Measurements from ENCODE around the gene ZNF503.

ZNF503 gene

GRCh38 chr10:75431180-75432111, 29.9 kb upstream of the ZNF503 start, which contains the start of gene LRMDA:
Gene LRMDA, plus strand, starts transcription at chr10:75431624.
- no peaks in the 10 kb centered on the region for H3K9me3 ChIP-seq (ENCODE audit: control insufficient read depth, insufficient read depth, low read length)
- peak within 1 kb of the TSS; percentile 27; the same call in 1 of the 2 replicates for H3K4me3 ChIP-seq (ENCODE audit: low read length)
- H3K36me3 ChIP-seq (ENCODE audit: control insufficient read depth, insufficient read depth, low read length) = no peaks in the 10 kb centered on the region
- peaks cover 73% of the 10 kb centered on the region for H3K27me3 ChIP-seq (ENCODE audit: control insufficient read depth, insufficient read depth, low read length)
- 0 out of 2 replicates have a peak, but pooled peaks cover 1% of the 10 kb centered on the region for H3K4me1 ChIP-seq (ENCODE audit: control insufficient read depth, insufficient read depth, low read length)
- H3K27ac ChIP-seq (ENCODE audit: low read length) = no peak within 1 kb of the TSS
- WGBS (ENCODE audit: insufficient coverage, insufficient read length) = no CpG with 5 or more reads among the region's 82 CpGs
- no peak for DNase-seq (ENCODE audit: low read depth, low spot score)

- no peak for DNase-seq (ENCODE audit: low read depth, low spot score)
- H3K4me1 ChIP-seq (ENCODE audit: control insufficient read depth, insufficient read depth, low read length) = 0 out of 2 replicates have a peak, but pooled peaks cover 1% of the 10 kb centered on the region
Observed at GRCh38 chr10:75430000-75430763, 28.6 kb upstream of the ZNF503 start.

GRCh38 chr10:75429159-75429827, 27.7 kb upstream of the ZNF503 start:
- Histone ChIP-seq H3K27ac (ENCODE audit: low read length) (no peak overlapping the region), H3K4me3 (ENCODE audit: low read length) (no peak overlapping the region), H3K9me3 (ENCODE audit: control insufficient read depth, insufficient read depth, low read length) (no peaks in the 10 kb centered on the region), H3K27me3 (ENCODE audit: control insufficient read depth, insufficient read depth, low read length) (peaks cover 61% of the 10 kb centered on the region), H3K36me3 (ENCODE audit: control insufficient read depth, insufficient read depth, low read length) (no peaks in the 10 kb centered on the region), H3K4me1 (ENCODE audit: control insufficient read depth, insufficient read depth, low read length) (0 out of 2 replicates have a peak, but pooled peaks cover 1% of the 10 kb centered on the region)
- WGBS (ENCODE audit: insufficient coverage, insufficient read length) = no CpG with 5 or more reads among the region's 5 CpGs
- no peak for DNase-seq (ENCODE audit: low read depth, low spot score)

More at GRCh38 chr10:75430000-75430763, 28.6 kb upstream of the ZNF503 start:
- Histone ChIP-seq H3K4me3 (ENCODE audit: low read length) (no peak overlapping the region), H3K27ac (ENCODE audit: low read length) (no peak overlapping the region), H3K27me3 (ENCODE audit: control insufficient read depth, insufficient read depth, low read length) (peaks cover 66% of the 10 kb centered on the region), H3K36me3 (ENCODE audit: control insufficient read depth, insufficient read depth, low read length) (no peaks in the 10 kb centered on the region), H3K9me3 (ENCODE audit: control insufficient read depth, insufficient read depth, low read length) (no peaks in the 10 kb centered on the region)
- no CpG with 5 or more reads among the region's 9 CpGs for WGBS (ENCODE audit: insufficient coverage, insufficient read length)

- H3K9me3 ChIP-seq (ENCODE audit: control insufficient read depth, insufficient read depth, low read length) = no peaks in the 10 kb centered on the region
- H3K36me3 ChIP-seq (ENCODE audit: control insufficient read depth, insufficient read depth, low read length) = no peaks in the 10 kb centered on the region
- peaks cover 56% of the 10 kb centered on the region for H3K27me3 ChIP-seq (ENCODE audit: control insufficient read depth, insufficient read depth, low read length)
- H3K27ac ChIP-seq (ENCODE audit: low read length) = no peak overlapping the region
- H3K4me1 ChIP-seq (ENCODE audit: control insufficient read depth, insufficient read depth, low read length) = 0 out of 2 replicates have a peak, but pooled peaks cover 1% of the 10 kb centered on the region
- WGBS (ENCODE audit: insufficient coverage, insufficient read length) = no CpG with 5 or more reads among the region's 9 CpGs
- no peak overlapping the region for H3K4me3 ChIP-seq (ENCODE audit: low read length)
- DNase-seq (ENCODE audit: low read depth, low spot score) = no peak
Observed at GRCh38 chr10:75428434-75429158, 27.0 kb upstream of the ZNF503 start.

GRCh38 chr10:75427951-75428350, 26.4 kb upstream of the ZNF503 start:
- no peak overlapping the region for H3K27ac ChIP-seq (ENCODE audit: low read length)
- H3K4me3 ChIP-seq (ENCODE audit: low read length) = no peak overlapping the region
- 0 out of 2 replicates have a peak, but pooled peaks cover 1% of the 10 kb centered on the region for H3K4me1 ChIP-seq (ENCODE audit: control insufficient read depth, insufficient read depth, low read length)
- no peaks in the 10 kb centered on the region for H3K36me3 ChIP-seq (ENCODE audit: control insufficient read depth, insufficient read depth, low read length)
- WGBS (ENCODE audit: insufficient coverage, insufficient read length) = no CpG with 5 or more reads among the region's 3 CpGs
- H3K9me3 ChIP-seq (ENCODE audit: control insufficient read depth, insufficient read depth, low read length) = no peaks in the 10 kb centered on the region
- DNase-seq (ENCODE audit: low read depth, low spot score) = no peak
- peaks cover 55% of the 10 kb centered on the region for H3K27me3 ChIP-seq (ENCODE audit: control insufficient read depth, insufficient read depth, low read length)

GRCh38 chr10:75426880-75427279, 25.3 kb upstream of the ZNF503 start:
- DNase-seq (ENCODE audit: low read depth, low spot score) = no peak
- no peak overlapping the region for H3K4me3 ChIP-seq (ENCODE audit: low read length)
- H3K36me3 ChIP-seq (ENCODE audit: control insufficient read depth, insufficient read depth, low read length) = no peaks in the 10 kb centered on the region
- WGBS (ENCODE audit: insufficient coverage, insufficient read length) = no CpG with 5 or more reads among the region's 1 CpG
- H3K27me3 ChIP-seq (ENCODE audit: control insufficient read depth, insufficient read depth, low read length) = peaks cover 48% of the 10 kb centered on the region
- no peak overlapping the region for H3K27ac ChIP-seq (ENCODE audit: low read length)
- H3K9me3 ChIP-seq (ENCODE audit: control insufficient read depth, insufficient read depth, low read length) = no peaks in the 10 kb centered on the region
- 0 out of 2 replicates have a peak, but pooled peaks cover 1% of the 10 kb centered on the region for H3K4me1 ChIP-seq (ENCODE audit: control insufficient read depth, insufficient read depth, low read length)

- WGBS (ENCODE audit: insufficient coverage, insufficient read length) = no CpG with 5 or more reads among the region's 6 CpGs
- Histone ChIP-seq H3K4me1 (ENCODE audit: control insufficient read depth, insufficient read depth, low read length) (no peaks in the 10 kb centered on the region), H3K36me3 (ENCODE audit: control insufficient read depth, insufficient read depth, low read length) (no peaks in the 10 kb centered on the region), H3K27me3 (ENCODE audit: control insufficient read depth, insufficient read depth, low read length) (peaks cover 42% of the 10 kb centered on the region), H3K4me3 (ENCODE audit: low read length) (no peak overlapping the region), H3K27ac (ENCODE audit: low read length) (no peak overlapping the region), H3K9me3 (ENCODE audit: control insufficient read depth, insufficient read depth, low read length) (no peaks in the 10 kb centered on the region)
- no peak for DNase-seq (ENCODE audit: low read depth, low spot score)
Observed at GRCh38 chr10:75425291-75426079, 23.9 kb upstream of the ZNF503 start.

GRCh38 chr10:75424571-75424970, 23.0 kb upstream of the ZNF503 start:
- Histone ChIP-seq H3K27ac (ENCODE audit: low read length) (no peak overlapping the region), H3K4me3 (ENCODE audit: low read length) (no peak overlapping the region), H3K36me3 (ENCODE audit: control insufficient read depth, insufficient read depth, low read length) (no peaks in the 10 kb centered on the region), H3K4me1 (ENCODE audit: control insufficient read depth, insufficient read depth, low read length) (no peaks in the 10 kb centered on the region), H3K27me3 (ENCODE audit: control insufficient read depth, insufficient read depth, low read length) (peaks cover 42% of the 10 kb centered on the region), H3K9me3 (ENCODE audit: control insufficient read depth, insufficient read depth, low read length) (no peaks in the 10 kb centered on the region)
- no peak for DNase-seq (ENCODE audit: low read depth, low spot score)
- no CpG with 5 or more reads among the region's 2 CpGs for WGBS (ENCODE audit: insufficient coverage, insufficient read length)

GRCh38 chr10:75422913-75423312, 21.3 kb upstream of the ZNF503 start:
- H3K4me3 ChIP-seq (ENCODE audit: low read length) = no peak overlapping the region
- DNase-seq (ENCODE audit: low read depth, low spot score) = no peak
- peaks cover 42% of the 10 kb centered on the region for H3K27me3 ChIP-seq (ENCODE audit: control insufficient read depth, insufficient read depth, low read length)
- H3K4me1 ChIP-seq (ENCODE audit: control insufficient read depth, insufficient read depth, low read length) = no peaks in the 10 kb centered on the region
- WGBS (ENCODE audit: insufficient coverage, insufficient read length) = no CpG with 5 or more reads among the region's 6 CpGs
- H3K27ac ChIP-seq (ENCODE audit: low read length) = no peak overlapping the region
- H3K9me3 ChIP-seq (ENCODE audit: control insufficient read depth, insufficient read depth, low read length) = no peaks in the 10 kb centered on the region
- H3K36me3 ChIP-seq (ENCODE audit: control insufficient read depth, insufficient read depth, low read length) = no peaks in the 10 kb centered on the region

Measured in iPS DF 6.9 (cell line).